ENCODE measurements around the gene RRP9.
"Not testable (repeated sequence)": the region's sequence is repeated elsewhere in the genome, so short reads cannot be mapped to it uniquely, and the experiment has no call there.

Gene RRP9, protein sequence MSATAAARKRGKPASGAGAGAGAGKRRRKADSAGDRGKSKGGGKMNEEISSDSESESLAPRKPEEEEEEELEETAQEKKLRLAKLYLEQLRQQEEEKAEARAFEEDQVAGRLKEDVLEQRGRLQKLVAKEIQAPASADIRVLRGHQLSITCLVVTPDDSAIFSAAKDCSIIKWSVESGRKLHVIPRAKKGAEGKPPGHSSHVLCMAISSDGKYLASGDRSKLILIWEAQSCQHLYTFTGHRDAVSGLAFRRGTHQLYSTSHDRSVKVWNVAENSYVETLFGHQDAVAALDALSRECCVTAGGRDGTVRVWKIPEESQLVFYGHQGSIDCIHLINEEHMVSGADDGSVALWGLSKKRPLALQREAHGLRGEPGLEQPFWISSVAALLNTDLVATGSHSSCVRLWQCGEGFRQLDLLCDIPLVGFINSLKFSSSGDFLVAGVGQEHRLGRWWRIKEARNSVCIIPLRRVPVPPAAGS

DNA sequence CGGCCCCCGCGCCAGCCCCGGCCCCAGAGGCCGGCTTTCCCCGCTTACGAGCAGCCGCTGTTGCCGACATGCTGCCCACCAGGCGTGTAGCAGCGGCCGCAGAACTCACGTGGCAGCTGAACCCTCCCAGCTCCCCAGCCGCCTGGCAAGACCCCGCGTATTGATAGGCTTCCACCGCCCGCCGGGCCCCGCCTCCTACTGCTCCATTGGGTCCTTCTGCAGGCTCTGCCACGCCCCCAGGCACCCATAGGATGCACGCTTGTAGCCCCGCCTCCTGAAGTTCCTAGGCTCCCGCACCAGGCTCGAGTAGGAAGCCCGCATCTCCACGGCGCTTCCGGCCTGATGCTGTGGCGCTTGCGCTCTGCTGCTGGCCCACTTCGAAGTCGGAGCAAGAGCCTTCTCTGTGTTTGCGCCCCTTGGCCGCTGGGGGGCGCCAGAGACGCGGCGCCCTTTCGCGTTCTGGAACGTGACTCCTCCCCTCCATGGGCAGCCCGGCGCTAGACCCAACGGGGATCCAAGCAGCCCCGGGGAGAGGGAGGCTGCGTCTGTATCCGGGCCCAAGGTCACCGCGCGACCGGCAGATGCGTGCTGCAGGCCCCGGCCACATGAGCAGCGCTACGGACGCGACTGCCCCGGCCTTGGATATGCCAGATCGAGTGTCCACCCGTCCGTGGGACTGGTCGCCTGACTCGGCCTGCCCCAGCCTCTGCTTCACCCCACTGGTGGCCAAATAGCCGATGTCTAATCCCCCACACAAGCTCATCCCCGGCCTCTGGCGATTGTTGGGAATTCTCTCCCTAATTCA, at the start of gene RRP9, which contains the start of gene PARP3:
Gene RRP9, minus strand, starts transcription at position 107 of the 805 bp plus-strand sequence. Its CDS starts 37 bp downstream, at position 70.
Gene PARP3, plus strand, starts transcription at position 566 of the 805 bp plus-strand sequence. CDS start 993 bp downstream, outside the sequence.
- DNase-seq: peak; percentile 100

DNA sequence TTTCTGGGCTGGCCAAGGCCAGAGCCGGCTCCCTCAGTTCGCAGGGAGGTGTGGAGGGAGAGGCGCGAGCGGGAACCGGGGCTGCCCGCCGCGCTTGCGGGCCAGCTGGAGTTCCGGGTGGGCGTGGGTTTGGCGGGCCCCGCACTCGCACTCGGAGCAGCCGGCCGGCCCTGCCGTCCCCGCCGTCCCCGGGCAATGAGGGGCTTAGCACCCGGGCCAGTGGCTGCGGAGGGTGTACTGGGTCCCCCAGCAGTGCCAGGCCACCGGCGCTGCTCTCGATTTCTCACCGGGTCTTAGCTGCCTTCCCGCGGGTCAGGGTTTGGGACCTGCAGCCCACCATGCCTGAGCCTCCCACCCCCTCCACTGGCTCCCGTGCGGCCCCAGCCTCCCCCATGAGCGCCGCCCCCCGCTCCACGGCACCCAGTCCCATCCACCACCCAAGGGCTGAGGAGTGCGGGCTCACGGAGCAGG, 48.8 kb upstream of the RRP9 start:
- not testable (repeated sequence) for DNase-seq

DNA sequence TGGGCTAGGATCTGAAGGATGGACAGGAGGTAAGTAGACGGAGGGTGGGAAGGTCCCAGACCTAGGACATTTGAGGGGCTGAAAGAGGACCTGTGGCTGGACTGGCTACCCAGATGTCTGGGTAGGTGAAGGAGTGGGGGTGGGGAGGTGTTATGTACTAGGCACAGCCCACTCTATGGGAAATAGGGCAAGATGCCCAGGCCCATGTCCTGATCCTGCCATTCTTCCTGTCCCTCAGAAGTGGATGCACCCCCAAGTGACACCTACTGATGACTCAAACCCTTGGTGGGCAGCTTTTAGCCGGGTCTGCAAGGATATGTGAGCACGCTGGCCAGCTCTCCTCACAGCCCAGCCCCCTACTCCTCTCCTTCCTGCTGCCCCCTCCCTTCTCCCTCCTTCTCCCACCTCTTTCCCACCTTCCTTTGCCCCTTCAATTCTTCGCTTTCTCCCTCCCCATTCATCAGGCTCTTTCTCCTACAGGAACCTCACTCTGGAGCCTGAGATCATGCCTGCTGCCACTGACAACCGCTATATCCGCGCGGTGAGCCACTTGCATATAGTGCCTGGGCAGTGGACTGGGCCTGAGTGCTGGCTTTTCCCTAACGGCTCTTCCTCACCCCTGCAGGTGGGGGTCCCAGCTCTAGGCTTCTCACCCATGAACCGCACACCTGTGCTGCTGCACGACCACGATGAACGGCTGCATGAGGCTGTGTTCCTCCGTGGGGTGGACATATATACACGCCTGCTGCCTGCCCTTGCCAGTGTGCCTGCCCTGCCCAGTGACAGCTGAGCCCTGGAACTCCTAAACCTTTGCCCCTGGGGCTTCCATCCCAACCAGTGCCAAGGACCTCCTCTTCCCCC, 46.8 kb upstream of the RRP9 start:
- no peak for DNase-seq

DNA sequence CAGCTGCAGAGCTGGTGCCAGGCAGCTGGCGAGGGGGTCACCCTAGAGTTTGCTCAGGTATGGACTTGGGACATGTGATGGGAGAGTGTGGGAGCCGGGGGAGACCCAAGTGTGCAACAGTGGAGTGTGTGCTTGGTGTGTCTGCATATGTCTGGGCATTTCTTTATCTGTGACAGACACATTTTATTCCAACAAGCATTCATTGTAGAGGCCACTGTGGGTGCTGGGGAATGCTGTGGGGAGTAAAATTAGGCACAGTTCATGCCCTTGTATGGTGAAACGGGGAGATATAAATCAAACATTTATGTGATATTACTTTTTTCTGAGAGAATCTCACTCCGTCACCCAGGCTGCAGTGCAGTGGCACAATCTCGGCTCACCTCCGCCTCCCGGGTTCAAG, 45.9 kb upstream of the RRP9 start:
- DNase-seq: no peak

DNA sequence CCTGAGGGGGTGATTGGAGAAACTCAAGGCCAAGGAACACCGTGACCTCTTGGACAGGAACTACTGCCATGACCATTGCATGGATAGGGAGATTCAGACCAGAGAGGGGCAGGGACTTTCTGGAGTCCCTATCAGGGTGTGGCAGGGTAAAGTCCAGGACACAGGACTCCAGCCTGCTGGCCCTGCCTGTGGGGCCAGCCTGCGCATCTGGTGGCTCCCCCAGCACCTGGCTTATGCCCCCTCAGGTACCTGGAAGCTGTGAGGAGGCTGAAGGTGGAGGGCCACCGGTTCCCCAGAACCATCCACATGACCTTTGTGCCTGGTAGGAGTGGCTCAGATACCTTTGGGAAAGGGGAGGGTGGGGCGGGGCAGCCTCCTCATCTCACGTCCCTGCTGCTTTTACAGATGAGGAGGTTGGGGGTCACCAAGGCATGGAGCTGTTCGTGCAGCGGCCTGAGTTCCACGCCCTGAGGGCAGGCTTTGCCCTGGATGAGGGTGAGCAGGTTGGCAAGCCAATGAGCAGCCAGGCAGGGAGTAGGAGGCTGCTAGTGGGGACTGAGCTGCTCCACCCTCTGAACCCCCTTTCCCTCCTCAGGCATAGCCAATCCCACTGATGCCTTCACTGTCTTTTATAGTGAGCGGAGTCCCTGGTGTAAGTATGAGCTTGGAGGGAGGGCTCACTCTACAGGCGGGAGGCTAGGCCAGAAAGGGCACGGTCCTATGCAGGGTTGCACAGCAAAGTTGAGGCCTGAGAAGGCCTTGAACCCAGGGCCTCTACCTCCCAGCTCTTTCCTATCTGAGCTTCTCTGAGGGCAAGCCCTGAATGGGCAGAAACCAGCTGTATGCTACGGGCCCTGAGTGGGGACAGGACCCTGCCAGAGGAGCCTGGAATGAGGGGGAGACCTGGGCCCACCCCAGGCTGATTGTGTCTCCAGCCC, 44.6 kb upstream of the RRP9 start:
- no peak for DNase-seq

DNA sequence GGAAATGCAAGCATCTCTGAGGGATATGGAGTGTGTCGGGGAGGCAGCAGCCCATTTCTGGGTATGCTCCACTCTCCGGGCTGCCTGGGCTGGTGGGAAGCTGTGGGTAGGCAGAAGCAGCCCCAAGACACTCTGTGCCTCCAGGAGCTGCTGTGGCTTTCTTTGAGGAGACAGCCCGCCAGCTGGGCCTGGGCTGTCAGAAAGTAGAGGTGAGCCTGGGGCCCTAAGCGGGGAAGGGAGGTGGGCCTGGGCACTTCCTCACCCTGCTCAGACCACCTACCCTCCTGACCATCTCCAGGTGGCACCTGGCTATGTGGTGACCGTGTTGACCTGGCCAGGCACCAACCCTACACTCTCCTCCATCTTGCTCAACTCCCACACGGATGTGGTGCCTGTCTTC, 43.4 kb upstream of the RRP9 start:
- no peak for DNase-seq

DNA sequence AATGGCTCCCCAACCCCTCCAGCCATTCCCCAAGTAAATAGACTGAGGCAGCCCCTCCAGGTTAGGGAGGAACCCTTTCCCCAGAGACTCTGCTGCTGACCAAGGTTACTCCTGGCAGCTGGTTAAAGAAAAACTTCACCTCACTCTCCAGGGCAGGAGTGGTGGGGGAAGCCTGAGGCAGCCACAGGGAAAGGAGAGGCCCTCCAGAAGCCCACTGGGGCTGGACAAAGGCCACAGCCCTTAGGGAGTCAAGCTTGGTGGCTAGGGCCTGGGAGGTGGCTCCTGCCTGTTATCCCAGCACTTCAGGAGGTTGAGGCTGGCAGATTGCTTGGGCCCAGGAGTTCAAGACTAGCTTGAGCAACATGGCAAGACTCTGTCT, 42.6 kb upstream of the RRP9 start:
- no peak for DNase-seq

DNA sequence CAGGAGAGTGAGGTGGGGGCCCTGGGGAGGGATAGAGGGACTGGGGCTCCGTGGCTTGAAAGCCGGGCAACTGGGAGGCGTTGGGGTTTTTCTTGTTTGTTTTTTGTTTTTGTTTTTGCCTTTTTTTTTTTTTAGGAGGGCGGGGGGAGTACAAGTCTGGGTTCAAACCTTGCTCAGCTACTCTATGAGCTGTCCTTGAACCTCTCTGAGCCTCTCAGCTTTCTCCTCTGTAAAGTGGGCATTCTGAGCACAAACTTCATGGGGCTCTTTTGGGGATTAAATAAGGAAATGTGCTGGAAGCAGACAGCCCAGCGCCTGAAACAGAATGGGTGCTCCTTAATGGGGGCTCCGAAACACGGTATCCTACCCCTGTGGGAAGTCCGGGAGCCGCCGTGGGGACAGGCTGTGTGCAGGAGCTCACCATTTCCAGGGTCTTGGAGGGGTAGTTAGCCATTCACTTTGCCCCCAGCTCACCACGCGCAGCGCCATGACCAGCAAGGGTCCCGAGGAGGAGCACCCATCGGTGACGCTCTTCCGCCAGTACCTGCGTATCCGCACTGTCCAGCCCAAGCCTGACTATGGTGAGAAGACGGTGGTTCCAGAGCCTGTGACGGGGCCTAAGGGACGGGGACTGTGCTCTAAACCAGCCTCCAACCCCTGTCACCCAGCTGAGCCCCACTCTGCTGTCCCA, 42.0 kb upstream of the RRP9 start:
- DNase-seq: no peak

DNA sequence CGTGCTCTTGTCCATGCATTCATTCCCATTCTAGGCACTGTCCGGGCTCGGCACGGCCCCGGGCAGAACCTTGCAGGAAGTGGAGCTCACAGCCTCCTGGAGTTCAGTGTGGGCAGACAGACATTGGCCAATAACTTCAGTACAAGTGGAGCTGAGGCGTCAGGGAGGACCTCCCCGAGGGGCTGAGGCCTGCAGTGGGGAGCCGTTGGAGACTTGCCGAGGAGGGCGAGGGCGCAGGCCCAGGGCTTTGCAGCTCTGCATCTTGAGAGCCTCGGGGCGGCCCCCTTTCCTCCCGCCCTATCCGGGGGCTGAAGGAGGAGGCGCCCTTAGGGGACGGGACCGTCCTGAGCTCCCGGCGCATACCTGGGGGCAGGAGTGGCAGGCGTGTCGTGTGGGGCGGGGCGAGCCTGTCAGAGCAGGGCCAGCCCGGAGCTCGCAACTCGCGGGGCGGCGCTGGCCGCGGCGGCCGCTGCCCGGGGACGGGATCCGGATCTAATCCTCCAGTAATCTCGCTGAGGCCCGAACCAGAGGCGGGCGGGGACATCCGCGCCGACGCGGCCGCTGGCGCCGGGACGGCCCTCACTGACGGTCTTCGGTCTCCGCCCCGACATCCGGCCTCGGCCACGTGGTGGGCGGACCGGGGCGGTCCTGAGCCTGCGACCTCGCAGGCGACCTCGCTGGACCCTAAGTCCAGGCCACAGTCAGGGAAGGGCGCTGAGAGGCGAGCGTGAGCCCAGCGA, 41.3 kb upstream of the RRP9 start, which contains the start of gene ACY1:
Gene ACY1, plus strand, starts transcription at position 698 of the 740 bp plus-strand sequence. CDS start 530 bp downstream, outside the sequence.
- peak; percentile 83 to 87 for DNase-seq

DNA sequence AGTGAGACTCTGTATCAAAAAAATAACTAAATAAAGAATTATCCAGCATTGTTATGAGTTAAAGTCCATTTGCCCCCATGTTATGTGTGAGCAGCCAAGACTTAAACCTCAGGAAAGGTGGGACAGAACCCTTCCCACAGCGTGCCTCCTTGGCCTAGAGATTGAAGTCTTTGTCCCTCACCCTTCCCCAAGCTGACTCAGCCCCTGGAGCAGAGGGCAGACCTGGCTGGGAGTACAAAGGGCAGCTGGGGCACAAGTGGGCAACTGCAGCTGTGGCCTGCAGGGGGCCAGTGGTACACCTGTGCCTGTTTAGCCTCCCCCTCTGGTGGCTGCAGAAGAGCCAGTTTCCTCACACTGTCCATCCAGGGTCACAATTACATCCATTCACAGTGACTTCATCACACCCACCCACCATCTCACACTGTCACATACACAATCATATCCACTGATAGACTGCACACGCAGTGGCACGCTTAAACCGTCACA, 40.7 kb upstream of the RRP9 start:
- DNase-seq: peak; percentile 76 to 78

DNA sequence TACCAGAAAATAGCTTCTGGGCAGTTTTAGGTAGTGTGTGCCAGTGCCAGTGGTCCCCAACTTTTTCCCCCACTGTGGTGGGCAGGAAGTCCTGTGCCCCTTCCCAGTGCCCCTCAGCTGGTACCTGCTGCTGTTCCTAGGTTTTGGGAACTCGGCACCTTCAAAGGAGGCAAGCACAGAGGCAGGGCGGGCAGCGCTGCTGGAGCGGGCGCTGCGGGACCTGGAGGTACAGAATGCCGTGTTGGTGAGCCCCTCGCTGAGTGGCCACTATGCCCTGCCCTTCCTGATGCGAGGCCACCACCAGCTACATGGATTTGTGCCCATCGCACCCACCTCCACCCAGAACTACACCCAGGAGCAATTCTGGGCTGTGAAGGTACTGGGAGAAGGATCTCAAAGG, 38.5 kb upstream of the RRP9 start:
- no peak for DNase-seq

DNA sequence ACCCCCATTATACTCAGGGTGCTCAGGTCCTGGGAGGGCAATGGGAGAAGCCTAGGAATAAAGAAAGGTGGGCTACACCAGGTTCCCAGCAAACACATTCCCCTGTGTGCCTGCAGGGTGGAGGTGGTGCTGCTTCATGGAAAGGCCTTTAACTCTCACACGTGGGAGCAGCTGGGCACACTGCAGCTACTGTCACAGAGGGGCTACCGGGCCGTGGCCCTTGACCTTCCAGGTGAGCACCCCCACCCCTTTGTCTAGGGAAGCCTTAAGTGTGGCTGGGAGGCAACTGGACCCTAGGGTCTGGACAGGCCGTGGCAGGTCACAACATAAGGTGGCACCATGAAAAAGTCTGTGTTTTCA, 36.4 kb upstream of the RRP9 start:
- no peak for DNase-seq

DNA sequence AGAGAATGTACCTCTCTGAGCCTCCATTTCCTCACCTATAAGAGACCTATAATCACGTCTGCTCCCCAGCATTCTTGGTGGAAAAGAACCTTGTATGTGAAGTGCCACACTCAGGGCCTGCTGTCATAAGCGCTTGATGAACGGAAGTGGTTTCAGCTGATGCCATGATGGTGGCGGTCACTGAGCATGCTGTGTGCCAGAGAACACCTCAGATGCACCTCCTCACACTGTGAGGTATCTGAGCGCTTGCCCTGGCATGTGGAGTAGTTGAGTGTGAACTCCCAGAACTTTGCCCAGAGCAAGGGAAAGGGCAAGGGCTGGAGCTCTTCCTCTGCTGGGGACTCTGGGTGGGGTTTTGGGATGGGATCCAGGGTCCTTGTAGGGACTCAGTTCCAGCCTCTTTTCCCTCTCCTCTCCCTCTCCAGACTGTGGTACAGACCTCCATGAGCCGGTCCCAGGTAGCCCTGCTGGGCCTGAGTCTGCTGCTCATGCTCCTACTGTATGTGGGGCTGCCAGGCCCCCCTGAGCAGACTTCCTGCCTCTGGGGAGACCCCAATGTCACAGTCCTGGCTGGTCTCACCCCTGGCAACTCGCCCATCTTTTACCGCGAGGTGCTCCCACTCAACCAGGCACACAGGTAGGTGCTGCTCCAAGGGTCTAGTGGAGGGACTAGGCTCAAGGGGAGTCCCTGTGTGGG, 35.9 kb upstream of the RRP9 start:
- DNase-seq: no peak

DNA sequence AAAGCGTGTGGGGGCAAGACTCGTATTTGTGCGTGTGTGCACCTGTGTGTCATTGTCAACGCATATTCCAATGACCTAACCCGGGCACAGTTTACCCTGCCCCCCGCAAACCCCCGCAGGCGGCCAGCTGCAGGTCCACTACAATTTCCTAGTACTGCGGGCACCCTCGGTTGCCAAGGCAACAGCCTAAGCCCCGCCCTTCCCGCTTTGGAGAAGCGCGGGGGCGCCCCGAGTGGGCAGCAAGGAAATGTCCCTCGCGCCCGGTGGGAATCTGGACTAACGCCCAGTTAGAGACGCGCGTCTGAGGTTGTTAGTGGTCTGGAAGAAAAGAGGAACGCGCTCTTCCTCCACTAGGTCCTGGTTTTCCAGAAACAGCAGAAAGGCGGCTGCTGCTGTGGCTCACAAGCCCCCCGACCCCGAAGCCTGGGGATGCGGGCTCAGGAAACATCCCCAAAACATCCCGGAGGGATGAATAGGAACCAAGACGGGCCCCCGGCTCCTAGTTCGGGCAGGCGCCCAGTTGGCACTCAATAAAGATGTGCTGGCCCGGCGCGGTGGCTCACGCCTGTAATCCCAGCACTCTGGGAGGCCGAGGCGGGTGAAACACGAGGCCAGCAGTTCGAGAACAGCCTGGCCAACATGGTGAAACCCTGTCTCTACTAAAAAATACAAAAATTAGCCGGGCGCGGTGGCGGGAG, 34.3 kb upstream of the RRP9 start:
- no peak for DNase-seq

DNA sequence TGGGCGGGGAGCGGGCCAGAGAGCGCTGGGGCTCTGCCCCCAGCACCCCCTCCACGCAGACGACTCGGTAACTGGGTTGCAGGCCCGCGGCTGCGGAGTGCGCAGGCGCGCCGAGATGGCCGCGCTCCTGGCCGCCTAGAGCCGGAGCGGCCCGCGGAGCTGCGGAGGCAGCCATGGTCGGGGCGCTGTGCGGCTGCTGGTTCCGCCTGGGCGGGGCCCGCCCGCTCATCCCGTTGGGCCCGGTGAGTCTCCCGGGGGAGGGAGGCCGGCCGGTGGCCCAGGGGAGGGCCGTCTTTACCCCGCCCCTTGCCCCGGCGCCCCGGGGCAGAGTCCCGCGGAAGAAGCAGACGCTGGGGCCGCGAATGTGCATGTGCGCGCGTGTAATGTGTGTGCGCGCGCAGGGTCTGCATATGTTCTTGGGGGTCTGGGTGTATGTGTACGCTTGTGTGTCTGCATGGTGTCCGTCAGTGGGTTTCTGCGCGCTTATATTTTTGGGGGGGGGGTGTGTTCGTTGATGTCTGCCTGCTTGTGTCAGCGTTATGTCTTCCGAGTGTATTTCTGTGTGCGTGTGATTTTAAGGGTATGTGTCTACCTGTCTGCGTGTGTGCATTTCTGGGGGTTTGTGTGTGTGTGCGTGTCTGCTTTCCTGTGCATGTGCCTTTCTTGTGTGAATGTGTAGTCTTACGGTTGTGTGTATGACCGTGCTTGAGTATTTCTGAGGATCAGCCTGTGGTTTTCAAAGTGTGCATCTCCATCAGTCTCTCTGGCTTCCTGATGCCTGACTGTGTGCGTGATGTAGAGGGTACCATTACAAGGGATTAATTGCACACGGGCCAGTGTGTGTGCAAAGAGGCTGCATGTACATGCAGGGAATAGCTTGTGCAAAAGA, 33.5 kb upstream of the RRP9 start, which contains the start of gene ABHD14A:
Gene ABHD14A, plus strand, starts transcription at position 102 of the 889 bp plus-strand sequence. Its CDS starts 72 bp downstream, at position 174.
- DNase-seq: peak; percentile 60 to 67

DNA sequence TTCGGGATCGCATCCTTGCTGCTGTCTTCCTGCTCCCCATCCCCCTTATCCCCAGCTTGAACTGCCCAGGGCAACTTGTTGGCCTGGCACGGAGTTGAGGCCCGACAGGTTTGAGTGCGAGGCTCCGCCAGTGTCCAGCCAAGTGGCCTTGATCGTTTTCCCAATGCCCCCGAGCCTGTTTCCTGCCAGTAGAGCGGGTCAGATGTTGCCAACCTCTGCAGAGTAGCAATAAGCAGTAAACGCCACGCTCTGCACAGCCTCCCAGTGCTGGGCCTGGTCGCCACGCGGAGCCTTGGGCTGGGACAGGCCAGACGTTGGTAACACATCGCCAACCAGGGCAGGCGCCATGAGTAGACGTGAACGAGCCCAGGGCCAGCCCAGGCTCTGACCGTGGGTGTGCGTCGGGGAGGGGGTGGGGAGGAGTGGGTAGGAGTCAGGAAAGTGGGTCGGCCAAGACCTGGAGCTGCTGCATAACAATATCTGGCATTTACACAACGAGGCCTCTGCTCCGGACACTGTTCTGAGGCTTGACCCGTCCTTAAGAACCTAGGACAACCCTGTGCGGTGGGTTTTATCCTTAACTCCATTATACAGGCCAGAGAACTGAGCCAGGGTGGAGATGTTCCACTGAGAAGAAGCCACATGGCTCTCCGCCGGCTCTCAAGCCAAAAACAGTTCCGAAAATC, 32.7 kb upstream of the RRP9 start:
- DNase-seq: no peak

DNA sequence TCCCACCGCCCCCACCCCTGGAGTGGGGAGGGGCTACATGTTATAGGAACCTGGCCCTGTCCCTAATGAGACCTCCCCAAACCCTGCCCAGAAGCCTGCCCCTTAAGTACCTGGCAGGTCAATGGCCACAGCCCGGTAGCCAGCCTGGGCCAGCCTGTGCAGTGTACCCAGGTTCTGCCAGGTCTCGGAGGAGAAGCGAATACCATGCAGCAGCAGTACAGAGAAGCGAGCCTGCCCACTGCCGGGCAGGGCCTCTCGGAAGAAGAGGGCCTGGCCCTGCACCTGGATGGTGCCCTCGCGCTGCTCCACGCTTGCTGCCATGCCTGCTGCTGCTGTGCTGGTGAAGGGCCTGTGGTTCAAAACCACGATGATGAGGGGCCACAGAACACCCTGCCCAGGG, 29.6 kb upstream of the RRP9 start:
- DNase-seq: no peak
